Measurements from ENCODE around the gene RERE. TPM values are rescaled to one million over a fixed set of nuclear protein-coding genes. Genes with fewer than 3 reads are reported as not detected.
"Not testable (repeated sequence)": the region's sequence is repeated elsewhere in the genome, so short reads cannot be mapped to it uniquely, and the experiment has no call there.

RERE gene
- total and polyA plus RNA-seq, 7 donors, result 38.8 to 308 (median 99.7) TPM

- intact Hi-C loops (cut with DNase I), result no loop called here
- Histone ChIP-seq H3K36me3 (ENCODE audit: insufficient read depth in 1 of 2, low read depth in 1 of 2) (peaks cover 3 to 4% of the 10 kb centered on the region in 2 donors), H3K9me3 (no peaks in the 10 kb centered on the region), H3K4me3 (no peak overlapping the region), H3K4me1 (peaks cover 18% of the 10 kb centered on the region), H3K27ac (no peak overlapping the region), H3K27me3 (ENCODE audit: insufficient read depth in 3 of 3, low read length in 2 of 3) (no peaks in the 10 kb centered on the region)
- 94 to 96% (median 96%) methylated on average over 2 of the region's 2 CpGs for WGBS, 3 donors
- no peak for TF ChIP-seq CTCF (IDR thresholded peaks at IDR 0.05)
- no peak for ATAC-seq
- DNase-seq, result no peak
Observed at GRCh38 chr1:8503842-8504241, 313.6 kb downstream of the RERE start.

GRCh38 chr1:8502949-8503348 is 314.5 kb downstream of the RERE start:
- H3K36me3 ChIP-seq (ENCODE audit: insufficient read depth in 1 of 2, low read depth in 1 of 2); H3K9me3 ChIP-seq; H3K4me3 ChIP-seq; DNase-seq; ATAC-seq; H3K27me3 ChIP-seq (ENCODE audit: insufficient read depth in 3 of 3, low read length in 2 of 3); intact Hi-C loops (cut with DNase I); H3K27ac ChIP-seq: not testable (repeated sequence)
- 82 to 98% (median 89%) methylated on average over 2 to 4 of the region's 4 CpGs for WGBS, 3 donors
- peaks cover 21% of the 10 kb centered on the region for H3K4me1 ChIP-seq

- H3K36me3 ChIP-seq (ENCODE audit: insufficient read depth in 1 of 2, low read depth in 1 of 2), result peaks cover 3 to 32% of the 10 kb centered on the region in 2 donors
- DNase-seq (no peak), ATAC-seq (peak; percentile 86 to 90 (median 88))
- no peaks in the 10 kb centered on the region for H3K27me3 ChIP-seq (ENCODE audit: insufficient read depth in 3 of 3, low read length in 2 of 3)
- peak overlapping the region; percentile 75 for H3K27ac ChIP-seq
- intact Hi-C loops (cut with DNase I), result no loop called here
- H3K4me3 ChIP-seq, result no peak overlapping the region
- H3K9me3 ChIP-seq, result no peaks in the 10 kb centered on the region
- H3K4me1 ChIP-seq, result peaks cover 49% of the 10 kb centered on the region
- no peak for TF ChIP-seq CTCF (IDR thresholded peaks at IDR 0.05)
- 47 to 69% (median 49%) methylated on average over 3 of the region's 3 CpGs for WGBS, 3 donors
Observed at GRCh38 chr1:8497210-8497819, 320.1 kb downstream of the RERE start.

GRCh38 chr1:8496473-8496872 is 321.0 kb downstream of the RERE start:
- intact Hi-C loops (cut with DNase I), result no loop called here
- H3K27ac ChIP-seq, result peak overlapping the region; percentile 75
- TF ChIP-seq CTCF (IDR thresholded peaks at IDR 0.05), result no peak
- DNase-seq (no peak), ATAC-seq (no peak)
- WGBS, 3 donors, result 57 to 79% (median 59%) methylated on average over 8 of the region's 8 CpGs
- H3K4me1 ChIP-seq, result peaks cover 49% of the 10 kb centered on the region
- no peaks in the 10 kb centered on the region for H3K9me3 ChIP-seq
- no peaks in the 10 kb centered on the region for H3K27me3 ChIP-seq (ENCODE audit: insufficient read depth in 3 of 3, low read length in 2 of 3)
- peaks cover 3 to 32% of the 10 kb centered on the region in 2 donors for H3K36me3 ChIP-seq (ENCODE audit: insufficient read depth in 1 of 2, low read depth in 1 of 2)
- no peak overlapping the region for H3K4me3 ChIP-seq

GRCh38 chr1:8495928-8496401 is 321.5 kb downstream of the RERE start:
- H3K4me1 ChIP-seq, result peaks cover 49% of the 10 kb centered on the region
- TF ChIP-seq CTCF (IDR thresholded peaks at IDR 0.05), result no peak
- no peak overlapping the region for H3K4me3 ChIP-seq
- no peak for DNase-seq
- no peak for ATAC-seq
- H3K27ac ChIP-seq, result peak overlapping the region; percentile 75
- 87 to 91% (median 89%) methylated on average over 6 of the region's 6 CpGs for WGBS, 3 donors
- peaks cover 3 to 32% of the 10 kb centered on the region in 2 donors for H3K36me3 ChIP-seq (ENCODE audit: insufficient read depth in 1 of 2, low read depth in 1 of 2)
- H3K27me3 ChIP-seq (ENCODE audit: insufficient read depth in 3 of 3, low read length in 2 of 3), result no peaks in the 10 kb centered on the region
- intact Hi-C loops (cut with DNase I), result no loop called here
- H3K9me3 ChIP-seq, result no peaks in the 10 kb centered on the region
